Spinal cord (tissue), 10 donors: Measurements from ENCODE around the gene C2CD4D. TPM values are rescaled to one million over a fixed set of nuclear protein-coding genes. Genes with fewer than 3 reads are reported as not detected.

Source experiments
- DNase-seq, 6 donors: peaks; one replicate each; pipeline versions ENCODE4 v3.0.0 to v3.0.0-alpha.2; 2013 to 2015; ENCODE audit warnings: low spot score in 6 of 6, low read depth in 4 of 6
- H3K27ac ChIP-seq: one replicate; pipeline ENCODE4 v1.5.1; 2013; ENCODE audit warnings: low read depth, low read length, control low read depth
- H3K27me3 ChIP-seq: one replicate; pipeline ENCODE4 v1.6.1; 2013; ENCODE audit warnings: low read length; ENCODE audit not compliant: control insufficient read depth, insufficient read depth
- H3K36me3 ChIP-seq: one replicate; pipeline ENCODE4 v1.6.1; 2013; ENCODE audit warnings: low read length; ENCODE audit not compliant: control insufficient read depth, insufficient read depth
- H3K4me1 ChIP-seq: one replicate; pipeline ENCODE4 v1.6.1; 2013; ENCODE audit warnings: low read length; ENCODE audit not compliant: control insufficient read depth, insufficient read depth
- H3K4me3 ChIP-seq: one replicate; pipeline ENCODE4 v1.5.1; 2013; ENCODE audit warnings: low read depth, low read length, control low read depth
- H3K9me3 ChIP-seq: one replicate; pipeline ENCODE4 v1.6.1; 2013; ENCODE audit warnings: low read length; ENCODE audit not compliant: control insufficient read depth, insufficient read depth
- WGBS: methylation state at CpG from one replicate; pipeline ENCODE4 v1.1.5; 2013; ENCODE audit warnings: missing lambda C conversion rate; ENCODE audit not compliant: insufficient coverage; 5-methylcytosine and 5-hydroxymethylcytosine counted together
- polyA plus RNA-seq, 2 donors: library from polyadenylated mRNA; unstranded; fragments of 120-200 nt; gene quantifications; one replicate each; pipeline ENCODE4 v1.2.1, GENCODE V29; 2013; ENCODE audit not compliant: insufficient read length in 2 of 2
- total RNA-seq, 2 donors: library from RNA; depleted of rRNA in 1 of 2; stranded (reverse); fragments of 120-200 nt in 1 of 2; fragments of >200 nt in 1 of 2; gene quantifications; one replicate each; pipeline versions ENCODE4 v1.2.3 to v1.2.4, GENCODE V29; 2013 to 2014
- donor health status: healthy.

The C2CD4D gene
- total and polyA plus RNA-seq, 4 donors: 0.74 to 0.97 TPM; not detected in 2

GRCh38 chr1:151830055-151830454 is 9.6 kb downstream of the C2CD4D start:
- H3K9me3 ChIP-seq: no peaks in the 10 kb centered on the region
- no peak for DNase-seq
- H3K27me3 ChIP-seq: no peaks in the 10 kb centered on the region
- no peak overlapping the region for H3K4me3 ChIP-seq
- no peaks in the 10 kb centered on the region for H3K36me3 ChIP-seq
- peaks cover 37% of the 10 kb centered on the region for H3K4me1 ChIP-seq
- 29% methylated on average over 1 of the region's 6 CpGs for WGBS
- H3K27ac ChIP-seq: no peak overlapping the region

GRCh38 chr1:151829352-151830046 is 10.1 kb downstream of the C2CD4D start:
- 73% methylated on average over 2 of the region's 4 CpGs for WGBS
- Histone ChIP-seq H3K27me3 (no peaks in the 10 kb centered on the region), H3K4me3 (no peak overlapping the region), H3K27ac (no peak overlapping the region), H3K9me3 (no peaks in the 10 kb centered on the region), H3K4me1 (peaks cover 40% of the 10 kb centered on the region), H3K36me3 (no peaks in the 10 kb centered on the region)
- DNase-seq: no peak

GRCh38 chr1:151828921-151829320 is 10.7 kb downstream of the C2CD4D start:
- Histone ChIP-seq H3K36me3 (no peaks in the 10 kb centered on the region), H3K4me3 (no peak overlapping the region), H3K9me3 (no peaks in the 10 kb centered on the region), H3K27me3 (no peaks in the 10 kb centered on the region), H3K4me1 (peaks cover 40% of the 10 kb centered on the region), H3K27ac (no peak overlapping the region)
- WGBS: 4% methylated on average over 11 of the region's 12 CpGs
- DNase-seq: peak in 2 of 6 donors; percentile 59 to 73

DNA sequence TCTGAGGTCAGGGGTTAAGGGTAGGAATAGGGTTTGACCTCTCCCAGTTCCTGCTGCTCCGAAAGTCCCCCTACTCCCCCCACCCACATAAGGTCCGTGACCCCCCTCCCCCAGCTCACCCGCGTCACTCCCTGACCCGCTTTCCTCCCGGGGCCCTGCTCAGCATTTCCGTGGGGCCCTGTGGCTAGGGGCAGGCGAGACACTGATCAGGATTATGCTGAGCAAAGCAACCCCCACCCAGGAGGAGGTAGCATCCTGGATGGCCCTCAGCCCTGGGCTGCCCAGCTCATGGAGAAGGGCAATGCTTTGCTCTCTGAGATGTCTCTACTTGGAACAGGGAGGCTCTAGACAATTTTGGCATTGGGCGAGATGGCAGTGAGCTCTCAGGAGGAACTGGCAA is 11.8 kb downstream of the C2CD4D start:
- Histone ChIP-seq H3K27ac (no peak overlapping the region), H3K4me3 (no peak overlapping the region), H3K27me3 (no peaks in the 10 kb centered on the region), H3K4me1 (peaks cover 39% of the 10 kb centered on the region), H3K9me3 (no peaks in the 10 kb centered on the region), H3K36me3 (no peaks in the 10 kb centered on the region)
- 100% methylated on average over 2 of the region's 9 CpGs for WGBS
- DNase-seq: no peak

- H3K27ac ChIP-seq: no peak overlapping the region
- peaks cover 31% of the 10 kb centered on the region for H3K4me1 ChIP-seq
- no peak overlapping the region for H3K4me3 ChIP-seq
- DNase-seq: no peak
- no peaks in the 10 kb centered on the region for H3K36me3 ChIP-seq
- H3K9me3 ChIP-seq: no peaks in the 10 kb centered on the region
- WGBS: 41% methylated on average over 11 of the region's 21 CpGs
- H3K27me3 ChIP-seq: no peaks in the 10 kb centered on the region
These were observed 13.6 kb downstream of the C2CD4D start for GRCh38 chr1:151825751-151826660.

DNA sequence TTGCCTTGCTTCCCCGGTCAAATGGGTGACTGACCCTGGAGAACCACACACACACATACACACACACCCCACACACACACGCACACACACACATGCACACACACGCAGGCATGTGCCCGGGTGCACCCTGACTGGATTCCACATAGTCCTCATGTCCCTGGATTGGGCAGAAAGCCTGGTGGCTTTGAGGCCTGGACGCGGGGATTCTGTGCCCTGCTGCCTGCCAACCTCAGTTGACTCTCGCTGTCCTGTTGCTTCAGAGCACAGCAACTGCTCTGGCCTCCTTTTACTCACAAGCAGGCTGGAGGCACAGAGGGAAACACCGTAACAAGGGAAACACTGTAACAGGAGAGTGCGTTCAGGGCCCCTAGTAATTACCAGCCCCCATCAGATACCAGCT is 14.4 kb downstream of the C2CD4D start:
- Histone ChIP-seq H3K4me3 (no peak overlapping the region), H3K27ac (no peak overlapping the region), H3K27me3 (no peaks in the 10 kb centered on the region), H3K4me1 (peaks cover 31% of the 10 kb centered on the region), H3K36me3 (no peaks in the 10 kb centered on the region), H3K9me3 (no peaks in the 10 kb centered on the region)
- peak in 1 of 6 donors; percentile 35 for DNase-seq
- WGBS: 58% methylated on average over 7 of the region's 9 CpGs

GRCh38 chr1:151823175-151823574 is 16.4 kb downstream of the C2CD4D start:
- no peaks in the 10 kb centered on the region for H3K9me3 ChIP-seq
- H3K27me3 ChIP-seq: no peaks in the 10 kb centered on the region
- peaks cover 14% of the 10 kb centered on the region for H3K4me1 ChIP-seq
- H3K4me3 ChIP-seq: no peak overlapping the region
- H3K27ac ChIP-seq: no peak overlapping the region
- DNase-seq: no peak
- H3K36me3 ChIP-seq: no peaks in the 10 kb centered on the region
- WGBS: 80% methylated on average over 7 of the region's 8 CpGs

DNA sequence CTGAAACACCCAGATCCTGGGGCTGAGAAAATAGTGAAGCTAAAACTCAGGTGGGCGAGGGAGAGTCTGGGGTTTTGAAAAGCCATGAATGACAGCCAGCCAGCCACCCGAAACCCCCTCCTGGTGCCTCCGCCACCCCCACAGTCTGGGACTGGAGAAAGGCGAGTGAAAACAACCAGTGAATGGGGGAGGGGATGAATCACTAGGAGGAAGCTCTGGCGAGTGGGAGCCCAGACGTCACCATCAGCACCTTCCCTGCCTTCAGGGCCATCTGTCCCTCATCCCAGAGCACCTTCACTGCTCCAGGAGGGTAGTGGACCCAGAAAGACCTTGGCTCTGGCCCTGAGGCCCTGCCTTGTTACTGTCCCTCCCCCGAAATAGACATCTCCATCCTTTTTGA is 17.2 kb downstream of the C2CD4D start:
- no peak for DNase-seq
- H3K36me3 ChIP-seq: no peaks in the 10 kb centered on the region
- no peaks in the 10 kb centered on the region for H3K9me3 ChIP-seq
- no peak overlapping the region for H3K4me3 ChIP-seq
- no peak overlapping the region for H3K27ac ChIP-seq
- no peaks in the 10 kb centered on the region for H3K27me3 ChIP-seq
- 53% methylated on average over 4 of the region's 7 CpGs for WGBS
- H3K4me1 ChIP-seq: peaks cover 15% of the 10 kb centered on the region

- Histone ChIP-seq H3K36me3 (no peaks in the 10 kb centered on the region), H3K4me3 (no peak overlapping the region), H3K27ac (no peak overlapping the region), H3K4me1 (peaks cover 15% of the 10 kb centered on the region), H3K9me3 (no peaks in the 10 kb centered on the region), H3K27me3 (no peaks in the 10 kb centered on the region)
- no CpG with 5 or more reads among the region's 2 CpGs for WGBS
- peak in 1 of 6 donors; percentile 21 for DNase-seq
These were observed 18.7 kb downstream of the C2CD4D start for GRCh38 chr1:151820940-151821339.
